HG03060 (cell line): ENCODE measurements around the gene LRRC47.
"Not testable (repeated sequence)": the region's sequence is repeated elsewhere in the genome, so short reads cannot be mapped to it uniquely, and the experiment has no call there.

ENCODE experiments used
- ATAC-seq: cut with Tn5 transposase; IDR thresholded peaks from one replicate; pipeline ENCODE4 v1.9.1; 2021; ENCODE audit warnings: low read depth, moderate number of reproducible peaks; ENCODE audit not compliant: unreplicated experiment

LRRC47 gene

GRCh38 chr1:3750741-3751140 is 45.6 kb downstream of the LRRC47 start:
- ATAC-seq: no peak

- no peak for ATAC-seq
Measured at GRCh38 chr1:3749512-3749911, 46.8 kb downstream of the LRRC47 start.

GRCh38 chr1:3748316-3748900 is 47.9 kb downstream of the LRRC47 start:
- not testable (repeated sequence) for ATAC-seq

GRCh38 chr1:3747903-3748302 is 48.4 kb downstream of the LRRC47 start:
- ATAC-seq: no peak

- no peak for ATAC-seq
Measured at GRCh38 chr1:3747522-3747848, 48.8 kb downstream of the LRRC47 start.

- ATAC-seq: no peak
Measured at GRCh38 chr1:3746830-3747521, 49.3 kb downstream of the LRRC47 start.

- ATAC-seq: no peak
Measured at GRCh38 chr1:3746389-3746829, 49.9 kb downstream of the LRRC47 start.

- ATAC-seq: no peak
Measured at GRCh38 chr1:3745590-3746381, 50.5 kb downstream of the LRRC47 start.

- no peak for ATAC-seq
Measured at GRCh38 chr1:3745071-3745470, 51.2 kb downstream of the LRRC47 start.

GRCh38 chr1:3744646-3745045 is 51.7 kb downstream of the LRRC47 start:
- ATAC-seq: no peak

- no peak for ATAC-seq
Measured at GRCh38 chr1:3743826-3744225, 52.5 kb downstream of the LRRC47 start.

GRCh38 chr1:3743421-3743820 is 52.9 kb downstream of the LRRC47 start:
- ATAC-seq: no peak

- ATAC-seq: no peak
Measured at GRCh38 chr1:3742439-3743298, 53.6 kb downstream of the LRRC47 start.

GRCh38 chr1:3741566-3742438 is 54.5 kb downstream of the LRRC47 start:
- ATAC-seq: no peak

GRCh38 chr1:3740752-3741151 is 55.5 kb downstream of the LRRC47 start:
- no peak for ATAC-seq

- ATAC-seq: no peak
Measured at GRCh38 chr1:3740042-3740441, 56.3 kb downstream of the LRRC47 start.

- ATAC-seq: no peak
Measured at GRCh38 chr1:3738943-3739342, 57.4 kb downstream of the LRRC47 start.

- ATAC-seq: no peak
Measured at GRCh38 chr1:3736708-3737107, 59.6 kb downstream of the LRRC47 start.

- ATAC-seq: no peak
Measured at GRCh38 chr1:3736131-3736561, 60.2 kb downstream of the LRRC47 start.

GRCh38 chr1:3735688-3736087 is 60.6 kb downstream of the LRRC47 start:
- ATAC-seq: no peak
